Caco-2 (cell line): ENCODE results near the gene KRT34. TPM values are rescaled to one million over a fixed set of nuclear protein-coding genes. Genes with fewer than 3 reads are reported as not detected.

ENCODE experiments used
- BruUV-seq: library from RNA; stranded (reverse); fragments of 400-500 nt; replicated peaks from 2 replicates; lab custom pipeline; 2021; lab: Mats Ljungman, UMichigan
- CTCF ChIA-PET: fragments of 300-600 bp; sonication (Branson Sonifier 250); formaldehyde crosslinking; loops from one replicate; lab custom pipeline; 2022; ENCODE audit warnings: antibody characterized with exemption; lab: Charles Lee
- POLR2A ChIA-PET: fragments of 300-600 bp; sonication (Branson Sonifier 250); formaldehyde crosslinking; loops from one replicate; lab custom pipeline; 2022; ENCODE audit warnings: antibody characterized with exemption; lab: Charles Lee
- DNase-seq, 2 experiments: peaks; one replicate each; pipeline versions ENCODE4 v3.0.0 to v3.0.0-alpha.2; 2020 to 2022
- H3K27me3 ChIP-seq: replicated peaks from 2 replicates; pipeline ENCODE4 v1.6.0; 2011; ENCODE audit warnings: low read length; ENCODE audit not compliant: control insufficient read depth, insufficient read depth
- H3K36me3 ChIP-seq: 2 replicates; pipeline ENCODE4 v1.5.1; 2011; ENCODE audit warnings: low read length; ENCODE audit not compliant: control insufficient read depth, insufficient read depth
- H3K4me1 ChIP-seq: fragments of 250-450 bp; sonication (Bioruptor Pico); 2 replicates; pipeline ENCODE4 v1.5.1; 2020; ENCODE audit warnings: mild to moderate bottlenecking
- H3K4me3 ChIP-seq: 2 replicates; pipeline ENCODE4 v1.5.1; 2011; ENCODE audit warnings: low read depth, mild to moderate bottlenecking, control low read depth, low read length
- H3K9me3 ChIP-seq: fragments of 250-450 bp; sonication (Bioruptor Pico); 2 replicates; pipeline ENCODE4 v1.5.1; 2020; ENCODE audit warnings: mild to moderate bottlenecking, moderate library complexity
- H3K27ac Mint-ChIP-seq: one replicate; pipeline ENCODE4 v1.8.0; 2022; ENCODE audit warnings: mixed read lengths; ENCODE audit not compliant: unreplicated experiment
- H3K27me3 Mint-ChIP-seq: one replicate; pipeline ENCODE4 v1.8.0; 2022; ENCODE audit warnings: mixed read lengths; ENCODE audit not compliant: insufficient read depth, unreplicated experiment
- H3K36me3 Mint-ChIP-seq: one replicate; pipeline ENCODE4 v1.8.0; 2022; ENCODE audit warnings: mild to moderate bottlenecking, mixed read lengths; ENCODE audit not compliant: insufficient read depth, unreplicated experiment
- H3K4me1 Mint-ChIP-seq: one replicate; pipeline ENCODE4 v1.8.0; 2022; ENCODE audit warnings: low read depth, mixed read lengths; ENCODE audit not compliant: unreplicated experiment
- H3K4me3 Mint-ChIP-seq: one replicate; pipeline ENCODE4 v1.8.0; 2022; ENCODE audit warnings: mild to moderate bottlenecking, moderate library complexity, mixed read lengths; ENCODE audit not compliant: unreplicated experiment
- H3K9me3 Mint-ChIP-seq: one replicate; pipeline ENCODE4 v1.8.0; 2022; ENCODE audit warnings: mixed read lengths; ENCODE audit not compliant: unreplicated experiment
- intact Hi-C: fragments of 100-400 bp; cut with micrococcal nuclease; formaldehyde crosslinking; loops from one replicate; pipeline ENCODE4 v1.10.0; 2022; ENCODE audit not compliant: unreplicated experiment
- total RNA-seq: library from RNA; stranded (reverse); gene quantifications from 2 replicates; pipeline ENCODE4 v1.2.3, GENCODE V29; 2022
- TF ChIP-seq, protein P1 (sequence below), 2 experiments: fragments of 200-600 bp in 1 of 2; IDR thresholded peaks; 1 replicate in 1 of 2; 2 replicates in 1 of 2; pipeline versions ENCODE4 v1.5.1 to v1.8.0; 2011 to 2022; ENCODE audit warnings: antibody characterized with exemption in 1 of 2, control low read depth in 1 of 2, inconsistent platforms in 1 of 2, low read depth in 1 of 2, low read length in 1 of 2, mild to moderate bottlenecking in 1 of 2, moderate library complexity in 1 of 2; ENCODE audit not compliant: insufficient read depth in 1 of 2, severe bottlenecking in 1 of 2, unreplicated experiment in 1 of 2

KRT34 gene
- total RNA-seq, 1 experiment from 2014 or later: not detected

DNA sequence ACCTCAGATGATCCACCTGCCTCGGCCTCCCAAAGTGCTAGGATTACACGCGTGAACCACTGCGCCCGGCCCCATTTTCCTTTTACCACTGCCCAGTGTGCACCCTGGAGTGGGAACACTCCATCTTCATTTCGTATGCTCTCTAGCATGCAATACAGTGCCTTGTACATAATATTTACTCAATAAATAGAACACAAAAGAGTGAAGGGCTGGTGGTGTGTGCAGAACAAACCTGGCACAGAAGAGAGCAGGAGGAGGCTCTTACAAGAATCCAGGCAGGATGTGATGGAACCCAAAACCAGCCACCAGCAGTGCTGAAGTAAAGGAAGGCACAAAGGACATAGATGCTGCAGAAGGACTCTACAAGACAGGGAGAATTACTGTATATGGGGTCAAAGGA, 35.0 kb upstream of the KRT34 start:
- Mint-ChIP-seq H3K27ac (no peak overlapping the region), H3K9me3 (no peaks in the 10 kb centered on the region), H3K36me3 (no peaks in the 10 kb centered on the region), H3K4me3 (no peak overlapping the region), H3K4me1 (peaks cover 75% of the 10 kb centered on the region), H3K27me3 (no peaks in the 10 kb centered on the region)
- BruUV-seq: no TSS peak
- no peaks in the 10 kb centered on the region for H3K36me3 ChIP-seq
- TF ChIP-seq, protein P1, sequence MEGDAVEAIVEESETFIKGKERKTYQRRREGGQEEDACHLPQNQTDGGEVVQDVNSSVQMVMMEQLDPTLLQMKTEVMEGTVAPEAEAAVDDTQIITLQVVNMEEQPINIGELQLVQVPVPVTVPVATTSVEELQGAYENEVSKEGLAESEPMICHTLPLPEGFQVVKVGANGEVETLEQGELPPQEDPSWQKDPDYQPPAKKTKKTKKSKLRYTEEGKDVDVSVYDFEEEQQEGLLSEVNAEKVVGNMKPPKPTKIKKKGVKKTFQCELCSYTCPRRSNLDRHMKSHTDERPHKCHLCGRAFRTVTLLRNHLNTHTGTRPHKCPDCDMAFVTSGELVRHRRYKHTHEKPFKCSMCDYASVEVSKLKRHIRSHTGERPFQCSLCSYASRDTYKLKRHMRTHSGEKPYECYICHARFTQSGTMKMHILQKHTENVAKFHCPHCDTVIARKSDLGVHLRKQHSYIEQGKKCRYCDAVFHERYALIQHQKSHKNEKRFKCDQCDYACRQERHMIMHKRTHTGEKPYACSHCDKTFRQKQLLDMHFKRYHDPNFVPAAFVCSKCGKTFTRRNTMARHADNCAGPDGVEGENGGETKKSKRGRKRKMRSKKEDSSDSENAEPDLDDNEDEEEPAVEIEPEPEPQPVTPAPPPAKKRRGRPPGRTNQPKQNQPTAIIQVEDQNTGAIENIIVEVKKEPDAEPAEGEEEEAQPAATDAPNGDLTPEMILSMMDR (IDR thresholded peaks at IDR 0.05; ENCODE audit: insufficient read depth in 1 of 2, low read depth in 1 of 2, low read length in 1 of 2, severe bottlenecking in 1 of 2, unreplicated experiment in 1 of 2): no peak
- H3K4me1 ChIP-seq: peaks cover 62% of the 10 kb centered on the region
- DNase-seq: no peak
- CTCF ChIA-PET: interaction anchor here (0.7 to 2.7 kb wide), 15 partner anchors 11 to 613 kb away, joined by 3 to 11 read pairs (median 5); no protein-coding TSS in a partner anchor
- intact Hi-C loops: loop anchor here (5.0 to 10.0 kb wide), 4 partner anchors 62 to 245 kb away; partner anchors contain the start of genes KRT19, KRT33A and KRT35
- H3K9me3 ChIP-seq: no peaks in the 10 kb centered on the region
- H3K4me3 ChIP-seq: no peak overlapping the region
- H3K27me3 ChIP-seq: no peaks in the 10 kb centered on the region
- POLR2A ChIA-PET: no interaction called here

DNA sequence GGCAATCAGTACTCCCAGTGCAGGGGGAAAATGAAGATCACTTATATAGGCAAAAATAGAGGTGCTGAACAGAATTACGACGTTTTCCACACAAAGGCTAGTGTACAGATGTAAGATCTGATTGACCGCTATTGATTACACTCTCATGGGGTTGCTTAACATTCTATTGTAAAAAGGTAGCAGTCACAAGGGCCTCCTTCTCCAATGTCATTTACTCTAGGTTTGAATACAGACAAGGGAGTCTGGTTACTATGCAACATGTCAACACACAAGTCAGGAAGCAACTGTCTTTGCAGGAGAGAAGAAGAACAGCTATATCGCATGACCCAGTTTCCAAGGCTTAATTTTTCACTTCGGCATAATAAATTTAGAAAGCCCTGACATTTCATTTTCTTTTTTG, 34.4 kb upstream of the KRT34 start:
- Mint-ChIP-seq H3K9me3 (no peaks in the 10 kb centered on the region), H3K4me1 (peaks cover 75% of the 10 kb centered on the region), H3K36me3 (no peaks in the 10 kb centered on the region), H3K27me3 (no peaks in the 10 kb centered on the region), H3K27ac (peak overlapping the region; percentile 38), H3K4me3 (peak overlapping the region; percentile 26)
- no peaks in the 10 kb centered on the region for H3K9me3 ChIP-seq
- BruUV-seq: no TSS peak
- ChIA-PET CTCF (interaction anchor here (0.6 to 2.7 kb wide), 8 partner anchors 23 to 507 kb away, joined by 3 to 10 read pairs (median 3); partner anchors contain the start of gene KRT33A), POLR2A (no interaction called here)
- no peak for DNase-seq
- H3K4me3 ChIP-seq: no peak overlapping the region
- intact Hi-C loops: loop anchor here (5.0 to 10.0 kb wide), 4 partner anchors 62 to 246 kb away; partner anchors contain the start of genes KRT19, KRT33A and KRT35
- TF ChIP-seq, protein P1 (IDR thresholded peaks at IDR 0.05; ENCODE audit: insufficient read depth in 1 of 2, low read depth in 1 of 2, low read length in 1 of 2, severe bottlenecking in 1 of 2, unreplicated experiment in 1 of 2): no peak
- peaks cover 61% of the 10 kb centered on the region for H3K4me1 ChIP-seq
- no peaks in the 10 kb centered on the region for H3K36me3 ChIP-seq
- H3K27me3 ChIP-seq: no peaks in the 10 kb centered on the region

DNA sequence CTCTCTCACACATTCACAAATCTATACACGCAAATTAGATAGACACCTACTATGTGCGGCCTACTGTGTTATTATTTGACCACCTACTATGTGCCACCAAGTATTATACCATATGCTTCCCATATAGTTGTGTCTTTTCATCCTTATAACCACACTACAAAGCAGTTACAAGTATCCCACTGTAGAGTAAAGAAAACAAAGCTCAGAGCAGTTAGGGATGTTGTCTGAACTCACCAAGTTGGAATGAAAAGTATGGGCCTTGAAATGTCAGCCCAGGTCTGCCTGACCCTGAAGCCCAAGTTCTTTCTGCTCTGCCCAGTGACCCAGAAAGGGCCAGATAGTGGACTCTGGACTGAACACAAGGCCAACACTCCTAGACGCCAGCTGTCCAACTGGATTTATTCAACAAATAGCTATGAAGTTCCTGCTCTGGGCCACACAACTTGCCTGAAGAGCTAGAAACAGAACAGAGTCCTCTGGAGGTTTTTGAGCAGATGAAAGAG, 33.8 kb upstream of the KRT34 start:
- DNase-seq: peak; percentile 66 to 77
- Histone ChIP-seq H3K4me1 (peaks cover 55% of the 10 kb centered on the region), H3K4me3 (no peak overlapping the region)

More for the DNA sequence above, 33.8 kb upstream of the KRT34 start:
- TF ChIP-seq, protein P1 (IDR thresholded peaks at IDR 0.05; ENCODE audit: insufficient read depth in 1 of 2, low read depth in 1 of 2, low read length in 1 of 2, severe bottlenecking in 1 of 2, unreplicated experiment in 1 of 2): no peak
- Mint-ChIP-seq H3K4me3 (peak overlapping the region; percentile 26), H3K27ac (peak overlapping the region; percentile 38), H3K27me3 (no peaks in the 10 kb centered on the region), H3K9me3 (no peaks in the 10 kb centered on the region), H3K4me1 (peaks cover 69% of the 10 kb centered on the region), H3K36me3 (no peaks in the 10 kb centered on the region)
- no TSS peak for BruUV-seq
- no peaks in the 10 kb centered on the region for H3K9me3 ChIP-seq
- intact Hi-C loops: loop anchor here (5.0 to 10.0 kb wide), 4 partner anchors 61 to 246 kb away; partner anchors contain the start of genes KRT19, KRT33A and KRT35
- POLR2A ChIA-PET: no interaction called here
- H3K27me3 ChIP-seq: no peaks in the 10 kb centered on the region
- H3K36me3 ChIP-seq: no peaks in the 10 kb centered on the region
- CTCF ChIA-PET: interaction anchor here (0.6 to 2.7 kb wide), 9 partner anchors 23 to 638 kb away, joined by 3 to 10 read pairs (median 3); partner anchors contain the start of gene KRT33A
